ENCODE results near the gene C1orf159.
"Not testable (repeated sequence)": the region's sequence is repeated elsewhere in the genome, so short reads cannot be mapped to it uniquely, and the experiment has no call there.

The C1orf159 gene

GRCh38 chr1:1148569-1148968 is 32.7 kb upstream of the C1orf159 start:
- no peak for FAIRE-seq

- no peak for FAIRE-seq
Measured at GRCh38 chr1:1148061-1148460, 32.2 kb upstream of the C1orf159 start.

GRCh38 chr1:1146596-1146995 is 30.7 kb upstream of the C1orf159 start:
- FAIRE-seq = no peak

GRCh38 chr1:1146026-1146425 is 30.1 kb upstream of the C1orf159 start:
- no peak for FAIRE-seq

GRCh38 chr1:1145547-1145914 is 29.6 kb upstream of the C1orf159 start:
- no peak for FAIRE-seq

GRCh38 chr1:1144843-1145546 is 29.1 kb upstream of the C1orf159 start:
- FAIRE-seq = no peak

GRCh38 chr1:1144122-1144842 is 28.4 kb upstream of the C1orf159 start:
- no peak for FAIRE-seq

- FAIRE-seq = no peak
Measured at GRCh38 chr1:1143636-1144035, 27.7 kb upstream of the C1orf159 start.

GRCh38 chr1:1142844-1143243 is 27.0 kb upstream of the C1orf159 start:
- no peak for FAIRE-seq

- FAIRE-seq = not testable (repeated sequence)
Measured at GRCh38 chr1:1142352-1142751, 26.5 kb upstream of the C1orf159 start.

GRCh38 chr1:1141911-1142250 is 26.0 kb upstream of the C1orf159 start:
- FAIRE-seq = no peak

- no peak for FAIRE-seq
Measured at GRCh38 chr1:1141244-1141910, 25.5 kb upstream of the C1orf159 start.

GRCh38 chr1:1140673-1141072 is 24.8 kb upstream of the C1orf159 start:
- FAIRE-seq = no peak

GRCh38 chr1:1137256-1138045 is 21.6 kb upstream of the C1orf159 start:
- no peak for FAIRE-seq

- no peak for FAIRE-seq
Measured at GRCh38 chr1:1136547-1137230, 20.8 kb upstream of the C1orf159 start.

GRCh38 chr1:1135339-1136136 is 19.6 kb upstream of the C1orf159 start:
- no peak for FAIRE-seq

- no peak for FAIRE-seq
Measured at GRCh38 chr1:1134300-1134970, 18.5 kb upstream of the C1orf159 start.

- no peak for FAIRE-seq
Measured at GRCh38 chr1:1132956-1133750, 17.3 kb upstream of the C1orf159 start.

- FAIRE-seq = no peak
Measured at GRCh38 chr1:1132042-1132950, 16.4 kb upstream of the C1orf159 start.
